Measurements from ENCODE around the gene RNF166. TPM values are rescaled to one million over a fixed set of nuclear protein-coding genes. Genes with fewer than 3 reads are reported as not detected.

The RNF166 gene
- total RNA-seq, 1 experiment from 2014 or later = 46.2 TPM

DNA sequence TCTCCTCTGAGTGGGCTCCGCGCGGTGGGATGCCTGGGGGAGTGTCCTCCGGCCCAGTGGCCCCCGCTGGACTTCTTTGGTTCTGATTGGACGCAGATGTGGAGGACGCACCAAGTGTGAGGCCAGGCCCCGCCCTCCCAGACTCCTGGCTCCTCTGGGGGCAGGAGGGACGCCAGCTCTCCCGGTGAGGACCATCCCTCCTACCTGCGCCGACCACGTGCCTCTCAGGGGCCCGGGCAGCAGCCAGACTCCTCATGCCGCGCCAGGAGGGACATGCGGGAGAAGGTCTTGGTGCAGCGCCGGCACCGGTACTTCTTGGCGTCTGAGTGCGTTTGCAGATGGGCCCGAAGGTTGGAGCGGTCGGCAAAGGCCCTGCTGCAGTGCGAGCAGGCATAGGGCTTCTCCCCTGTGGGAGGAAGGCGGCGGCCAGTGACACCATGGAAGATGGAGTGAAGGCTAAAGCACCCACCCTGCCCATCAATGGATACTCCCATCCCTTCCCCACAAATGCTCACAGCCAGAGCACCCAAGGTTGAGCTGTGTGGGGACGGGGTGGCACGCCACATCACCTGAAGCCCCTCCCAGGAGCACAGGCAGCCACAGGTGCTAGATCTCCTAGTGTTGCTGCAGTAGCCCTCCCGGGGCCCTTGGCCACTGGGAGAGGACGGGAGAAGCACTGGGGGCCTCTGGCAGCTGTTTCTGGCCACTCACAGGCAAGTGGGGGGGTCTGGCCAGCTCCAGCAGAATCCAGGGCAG lies 27.8 kb downstream of the RNF166 start (continued):
- TF ChIP-seq, protein P1, sequence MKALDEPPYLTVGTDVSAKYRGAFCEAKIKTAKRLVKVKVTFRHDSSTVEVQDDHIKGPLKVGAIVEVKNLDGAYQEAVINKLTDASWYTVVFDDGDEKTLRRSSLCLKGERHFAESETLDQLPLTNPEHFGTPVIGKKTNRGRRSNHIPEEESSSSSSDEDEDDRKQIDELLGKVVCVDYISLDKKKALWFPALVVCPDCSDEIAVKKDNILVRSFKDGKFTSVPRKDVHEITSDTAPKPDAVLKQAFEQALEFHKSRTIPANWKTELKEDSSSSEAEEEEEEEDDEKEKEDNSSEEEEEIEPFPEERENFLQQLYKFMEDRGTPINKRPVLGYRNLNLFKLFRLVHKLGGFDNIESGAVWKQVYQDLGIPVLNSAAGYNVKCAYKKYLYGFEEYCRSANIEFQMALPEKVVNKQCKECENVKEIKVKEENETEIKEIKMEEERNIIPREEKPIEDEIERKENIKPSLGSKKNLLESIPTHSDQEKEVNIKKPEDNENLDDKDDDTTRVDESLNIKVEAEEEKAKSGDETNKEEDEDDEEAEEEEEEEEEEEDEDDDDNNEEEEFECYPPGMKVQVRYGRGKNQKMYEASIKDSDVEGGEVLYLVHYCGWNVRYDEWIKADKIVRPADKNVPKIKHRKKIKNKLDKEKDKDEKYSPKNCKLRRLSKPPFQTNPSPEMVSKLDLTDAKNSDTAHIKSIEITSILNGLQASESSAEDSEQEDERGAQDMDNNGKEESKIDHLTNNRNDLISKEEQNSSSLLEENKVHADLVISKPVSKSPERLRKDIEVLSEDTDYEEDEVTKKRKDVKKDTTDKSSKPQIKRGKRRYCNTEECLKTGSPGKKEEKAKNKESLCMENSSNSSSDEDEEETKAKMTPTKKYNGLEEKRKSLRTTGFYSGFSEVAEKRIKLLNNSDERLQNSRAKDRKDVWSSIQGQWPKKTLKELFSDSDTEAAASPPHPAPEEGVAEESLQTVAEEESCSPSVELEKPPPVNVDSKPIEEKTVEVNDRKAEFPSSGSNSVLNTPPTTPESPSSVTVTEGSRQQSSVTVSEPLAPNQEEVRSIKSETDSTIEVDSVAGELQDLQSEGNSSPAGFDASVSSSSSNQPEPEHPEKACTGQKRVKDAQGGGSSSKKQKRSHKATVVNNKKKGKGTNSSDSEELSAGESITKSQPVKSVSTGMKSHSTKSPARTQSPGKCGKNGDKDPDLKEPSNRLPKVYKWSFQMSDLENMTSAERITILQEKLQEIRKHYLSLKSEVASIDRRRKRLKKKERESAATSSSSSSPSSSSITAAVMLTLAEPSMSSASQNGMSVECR (CRISPR knock-in tag; IDR thresholded peaks at IDR 0.05; ENCODE audit: borderline replicate concordance) = no peak
- TF ChIP-seq SP1 (CRISPR knock-in tag; conservative IDR thresholded peaks at IDR 0.05) (no peak), NR1H2 (CRISPR knock-in tag; IDR thresholded peaks at IDR 0.05) (no peak), EMX1 (CRISPR knock-in tag; IDR thresholded peaks at IDR 0.05) (no peak)

GRCh38 chr16:88677721-88678120 lies 28.5 kb downstream of the RNF166 start:
- Mint-ChIP-seq H3K4me1 (no peaks in the 10 kb centered on the region; the same call in 1 of the 2 replicates), H3K36me3 (peaks cover 2% of the 10 kb centered on the region; the same call in 1 of the 2 replicates), H3K9me3 (no peaks in the 10 kb centered on the region), H3K4me3 (no peak overlapping the region), H3K27me3 (ENCODE audit: low read depth) (no peaks in the 10 kb centered on the region), H3K27ac (no peak overlapping the region)
- no peak for TF ChIP-seq NR3C1 (CRISPR knock-in tag; conservative IDR thresholded peaks at IDR 0.05; ENCODE audit: low read depth)
- TF ChIP-seq, protein P1 (CRISPR knock-in tag; IDR thresholded peaks at IDR 0.05; ENCODE audit: borderline replicate concordance) = no peak
- TF ChIP-seq FOXJ3 (CRISPR knock-in tag; IDR thresholded peaks at IDR 0.05; ENCODE audit: borderline replicate concordance) = no peak
- no peak for TF ChIP-seq CBFB (CRISPR knock-in tag; IDR thresholded peaks at IDR 0.05; ENCODE audit: low read depth)
- no peak for TF ChIP-seq NFE2L1 (CRISPR knock-in tag; IDR thresholded peaks at IDR 0.05)
- TF ChIP-seq SMAD3 (CRISPR knock-in tag; IDR thresholded peaks at IDR 0.05; ENCODE audit: borderline replicate concordance) = no peak
- no peak for TF ChIP-seq TCF7 (CRISPR knock-in tag; IDR thresholded peaks at IDR 0.05; ENCODE audit: low read depth)
- TF ChIP-seq NFYB (CRISPR knock-in tag; conservative IDR thresholded peaks at IDR 0.05; ENCODE audit: low read depth) = no peak
- TF ChIP-seq IRF2 (CRISPR knock-in tag; IDR thresholded peaks at IDR 0.05; ENCODE audit: borderline replicate concordance, low read depth) = no peak
- TF ChIP-seq, protein P2, sequence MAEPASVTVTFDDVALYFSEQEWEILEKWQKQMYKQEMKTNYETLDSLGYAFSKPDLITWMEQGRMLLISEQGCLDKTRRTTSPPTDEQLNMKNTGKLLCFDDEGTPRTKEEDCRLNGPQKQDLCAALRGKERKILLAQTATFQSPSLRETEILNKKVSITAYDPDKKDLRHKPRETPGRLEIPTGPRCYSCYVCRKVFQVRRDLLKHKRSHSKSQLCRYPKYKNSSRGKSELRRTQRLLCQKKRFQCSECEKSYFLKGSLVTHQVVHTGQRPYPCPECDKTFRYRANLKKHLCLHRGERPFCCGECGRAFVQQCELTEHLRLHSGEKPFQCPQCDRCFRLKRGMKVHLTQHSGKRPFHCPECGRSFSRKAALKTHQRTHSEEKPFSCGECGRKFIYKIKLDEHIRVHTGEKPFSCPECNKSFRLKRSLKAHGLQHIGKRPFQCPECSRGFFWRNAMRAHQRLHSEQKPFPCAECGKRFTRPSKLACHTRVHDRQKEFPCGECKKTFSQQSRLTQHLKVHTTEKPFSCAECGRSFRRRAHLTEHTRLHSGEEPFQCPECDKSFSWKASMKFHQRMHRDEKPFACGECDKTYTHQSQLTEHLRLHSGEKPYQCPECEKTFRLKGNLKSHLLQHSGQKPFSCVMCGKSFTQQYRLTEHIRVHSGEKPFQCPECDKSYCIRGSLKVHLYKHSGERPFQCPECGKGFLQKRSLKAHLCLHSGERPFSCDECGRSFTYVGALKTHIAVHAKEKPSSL (CRISPR knock-in tag; conservative IDR thresholded peaks at IDR 0.05) = no peak
- TF ChIP-seq PRRX2 (CRISPR knock-in tag; IDR thresholded peaks at IDR 0.05) = no peak
- no peak for TF ChIP-seq GABPB1 (CRISPR knock-in tag; IDR thresholded peaks at IDR 0.05)
- no peak for TF ChIP-seq TEAD1 (CRISPR knock-in tag; IDR thresholded peaks at IDR 0.05)
- TF ChIP-seq GRHL2 (CRISPR knock-in tag; IDR thresholded peaks at IDR 0.05; ENCODE audit: insufficient replicate concordance, severe bottlenecking) = no peak
- TF ChIP-seq, protein P3, sequence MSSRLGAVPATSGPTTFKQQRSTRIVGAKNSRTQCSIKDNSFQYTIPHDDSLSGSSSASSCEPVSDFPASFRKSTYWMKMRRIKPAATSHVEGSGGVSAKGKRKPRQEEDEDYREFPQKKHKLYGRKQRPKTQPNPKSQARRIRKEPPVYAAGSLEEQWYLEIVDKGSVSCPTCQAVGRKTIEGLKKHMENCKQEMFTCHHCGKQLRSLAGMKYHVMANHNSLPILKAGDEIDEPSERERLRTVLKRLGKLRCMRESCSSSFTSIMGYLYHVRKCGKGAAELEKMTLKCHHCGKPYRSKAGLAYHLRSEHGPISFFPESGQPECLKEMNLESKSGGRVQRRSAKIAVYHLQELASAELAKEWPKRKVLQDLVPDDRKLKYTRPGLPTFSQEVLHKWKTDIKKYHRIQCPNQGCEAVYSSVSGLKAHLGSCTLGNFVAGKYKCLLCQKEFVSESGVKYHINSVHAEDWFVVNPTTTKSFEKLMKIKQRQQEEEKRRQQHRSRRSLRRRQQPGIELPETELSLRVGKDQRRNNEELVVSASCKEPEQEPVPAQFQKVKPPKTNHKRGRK (CRISPR knock-in tag; IDR thresholded peaks at IDR 0.05; ENCODE audit: borderline replicate concordance) = no peak
- TF ChIP-seq ELF4 (CRISPR knock-in tag; IDR thresholded peaks at IDR 0.05; ENCODE audit: low read depth) = no peak
- no peak for TF ChIP-seq RORB (CRISPR knock-in tag; IDR thresholded peaks at IDR 0.05)
- TF ChIP-seq CREM (CRISPR knock-in tag; IDR thresholded peaks at IDR 0.05) = no peak
- ChIA-PET POLR2A (no interaction called here), CTCF (no interaction called here)
- no peak for ATAC-seq
- no peak for DNase-seq (ENCODE audit: low spot score)

Measured in WTC11 (cell line).